ENCODE results near the gene FTSJ1. TPM values are rescaled to one million over a fixed set of nuclear protein-coding genes. Genes with fewer than 3 reads are reported as not detected.
"Not testable (repeated sequence)": the region's sequence is repeated elsewhere in the genome, so short reads cannot be mapped to it uniquely, and the experiment has no call there.

Gene FTSJ1
- polyA plus RNA-seq (2013, experiment 1 of 2) = 55.1 TPM
- polyA plus RNA-seq (2013, experiment 2 of 2) = 54.7 TPM

- Histone ChIP-seq H3K79me1 (ENCODE audit: low read length) (peaks cover 4% of the 10 kb centered on the region), H4K5ac (ENCODE audit: low read length) (no peak within 1 kb of the TSS), H3K27ac (ENCODE audit: low read depth, low read length) (no peak within 1 kb of the TSS), H2BK15ac (replicated peaks; ENCODE audit: low read depth) (no peak within 1 kb of the TSS), H3K79me2 (ENCODE audit: control insufficient read depth, insufficient read depth, low read length) (peaks cover 15% of the 10 kb centered on the region), H3K4me3 (ENCODE audit: low read length) (peak within 1 kb of the TSS; percentile 88), H3K4ac (ENCODE audit: low read depth, low read length) (peak within 1 kb of the TSS; percentile 57), H3K4me2 (ENCODE audit: low read length) (peak within 1 kb of the TSS; percentile 56), H3K18ac (ENCODE audit: low read length) (peak within 1 kb of the TSS; percentile 42), H3K9ac (ENCODE audit: low read length) (peak within 1 kb of the TSS; percentile 65), H2AK5ac (ENCODE audit: low read length) (no peak within 1 kb of the TSS), H3K23ac (ENCODE audit: low read length) (no peak within 1 kb of the TSS), H2BK120ac (ENCODE audit: low read depth, low read length) (no peak within 1 kb of the TSS), H2BK5ac (ENCODE audit: low read length) (no peak within 1 kb of the TSS), H3K56ac (ENCODE audit: low read length) (peak within 1 kb of the TSS; percentile 82), H3K4me1 (ENCODE audit: control insufficient read depth, low read depth, low read length) (no peaks in the 10 kb centered on the region), H3K27me3 (ENCODE audit: insufficient read depth, low read length, poor library complexity) (no peaks in the 10 kb centered on the region), H4K8ac (ENCODE audit: low read depth, low read length) (peak within 1 kb of the TSS; percentile 13), H3K36me3 (ENCODE audit: control insufficient read depth, insufficient read depth, low read length) (no peaks in the 10 kb centered on the region)
- WGBS (ENCODE audit: extremely low coverage, insufficient coverage, low lambda C conversion rate) = no CpG with 5 or more reads among the region's 75 CpGs
- DNase-seq = peak; percentile 86
Measured at GRCh38 chrX:48475774-48476577, at the start of gene FTSJ1. Gene FTSJ1 (plus strand): TSS chrX:48476199. CDS start chrX:48478048, 1,849 bp downstream.

- WGBS (ENCODE audit: extremely low coverage, insufficient coverage, low lambda C conversion rate) = no CpG with 5 or more reads among the region's 12 CpGs
- H3K18ac ChIP-seq (ENCODE audit: low read length); H3K23ac ChIP-seq (ENCODE audit: low read length); H3K4me3 ChIP-seq (ENCODE audit: low read length); H3K9ac ChIP-seq (ENCODE audit: low read length); H3K36me3 ChIP-seq (ENCODE audit: control insufficient read depth, insufficient read depth, low read length); H3K27me3 ChIP-seq (ENCODE audit: insufficient read depth, low read length, poor library complexity); H3K27ac ChIP-seq (ENCODE audit: low read depth, low read length); H3K4ac ChIP-seq (ENCODE audit: low read depth, low read length); H2AK5ac ChIP-seq (ENCODE audit: low read length); H3K4me2 ChIP-seq (ENCODE audit: low read length); H2BK15ac ChIP-seq (replicated peaks; ENCODE audit: low read depth); H2BK5ac ChIP-seq (ENCODE audit: low read length); H4K8ac ChIP-seq (ENCODE audit: low read depth, low read length); H2BK120ac ChIP-seq (ENCODE audit: low read depth, low read length); H3K4me1 ChIP-seq (ENCODE audit: control insufficient read depth, low read depth, low read length); H4K5ac ChIP-seq (ENCODE audit: low read length); H3K56ac ChIP-seq (ENCODE audit: low read length); H3K79me2 ChIP-seq (ENCODE audit: control insufficient read depth, insufficient read depth, low read length); DNase-seq; H3K79me1 ChIP-seq (ENCODE audit: low read length): not testable (repeated sequence)
Measured at GRCh38 chrX:48427027-48427716, 48.8 kb upstream of the FTSJ1 start.

- H3K18ac ChIP-seq (ENCODE audit: low read length); H3K4ac ChIP-seq (ENCODE audit: low read depth, low read length); H3K36me3 ChIP-seq (ENCODE audit: control insufficient read depth, insufficient read depth, low read length); H3K27ac ChIP-seq (ENCODE audit: low read depth, low read length); H2BK5ac ChIP-seq (ENCODE audit: low read length); H3K23ac ChIP-seq (ENCODE audit: low read length); H3K79me1 ChIP-seq (ENCODE audit: low read length); H3K56ac ChIP-seq (ENCODE audit: low read length); H4K5ac ChIP-seq (ENCODE audit: low read length); H2BK120ac ChIP-seq (ENCODE audit: low read depth, low read length); H3K4me1 ChIP-seq (ENCODE audit: control insufficient read depth, low read depth, low read length); H2BK15ac ChIP-seq (replicated peaks; ENCODE audit: low read depth); H2AK5ac ChIP-seq (ENCODE audit: low read length); H3K27me3 ChIP-seq (ENCODE audit: insufficient read depth, low read length, poor library complexity); H3K4me3 ChIP-seq (ENCODE audit: low read length); H3K79me2 ChIP-seq (ENCODE audit: control insufficient read depth, insufficient read depth, low read length); H3K9ac ChIP-seq (ENCODE audit: low read length); H4K8ac ChIP-seq (ENCODE audit: low read depth, low read length); H3K4me2 ChIP-seq (ENCODE audit: low read length): not testable (repeated sequence)
- DNase-seq = peak; percentile 18
- WGBS (ENCODE audit: extremely low coverage, insufficient coverage, low lambda C conversion rate) = no CpG with 5 or more reads among the region's 5 CpGs
Measured at GRCh38 chrX:48429606-48430005, 46.4 kb upstream of the FTSJ1 start.

- WGBS (ENCODE audit: extremely low coverage, insufficient coverage, low lambda C conversion rate) = no CpG with 5 or more reads among the region's 4 CpGs
- not testable (repeated sequence) for H3K4me3 ChIP-seq (ENCODE audit: low read length); H3K18ac ChIP-seq (ENCODE audit: low read length); H2AK5ac ChIP-seq (ENCODE audit: low read length); H3K9ac ChIP-seq (ENCODE audit: low read length); H2BK120ac ChIP-seq (ENCODE audit: low read depth, low read length); H4K8ac ChIP-seq (ENCODE audit: low read depth, low read length); H3K79me1 ChIP-seq (ENCODE audit: low read length); H3K79me2 ChIP-seq (ENCODE audit: control insufficient read depth, insufficient read depth, low read length); H3K27ac ChIP-seq (ENCODE audit: low read depth, low read length); H2BK15ac ChIP-seq (replicated peaks; ENCODE audit: low read depth); H3K27me3 ChIP-seq (ENCODE audit: insufficient read depth, low read length, poor library complexity); H3K36me3 ChIP-seq (ENCODE audit: control insufficient read depth, insufficient read depth, low read length); H3K4me2 ChIP-seq (ENCODE audit: low read length); H2BK5ac ChIP-seq (ENCODE audit: low read length); H3K23ac ChIP-seq (ENCODE audit: low read length); H3K56ac ChIP-seq (ENCODE audit: low read length); H4K5ac ChIP-seq (ENCODE audit: low read length); DNase-seq; H3K4ac ChIP-seq (ENCODE audit: low read depth, low read length); H3K4me1 ChIP-seq (ENCODE audit: control insufficient read depth, low read depth, low read length)
Measured at GRCh38 chrX:48430166-48430565, 45.8 kb upstream of the FTSJ1 start.

GRCh38 chrX:48433713-48434112 is 42.3 kb upstream of the FTSJ1 start:
- H3K4me1 ChIP-seq (ENCODE audit: control insufficient read depth, low read depth, low read length); H3K4me3 ChIP-seq (ENCODE audit: low read length); H3K23ac ChIP-seq (ENCODE audit: low read length); H2BK15ac ChIP-seq (replicated peaks; ENCODE audit: low read depth); H2BK5ac ChIP-seq (ENCODE audit: low read length); H3K18ac ChIP-seq (ENCODE audit: low read length); H3K27me3 ChIP-seq (ENCODE audit: insufficient read depth, low read length, poor library complexity); H2BK120ac ChIP-seq (ENCODE audit: low read depth, low read length); DNase-seq; H3K4ac ChIP-seq (ENCODE audit: low read depth, low read length); H3K27ac ChIP-seq (ENCODE audit: low read depth, low read length); H4K8ac ChIP-seq (ENCODE audit: low read depth, low read length); H3K9ac ChIP-seq (ENCODE audit: low read length); H4K5ac ChIP-seq (ENCODE audit: low read length); H3K36me3 ChIP-seq (ENCODE audit: control insufficient read depth, insufficient read depth, low read length); H3K56ac ChIP-seq (ENCODE audit: low read length); H3K79me1 ChIP-seq (ENCODE audit: low read length); H3K4me2 ChIP-seq (ENCODE audit: low read length); H2AK5ac ChIP-seq (ENCODE audit: low read length); H3K79me2 ChIP-seq (ENCODE audit: control insufficient read depth, insufficient read depth, low read length): not testable (repeated sequence)
- WGBS (ENCODE audit: extremely low coverage, insufficient coverage, low lambda C conversion rate) = no CpG with 5 or more reads among the region's 13 CpGs

Measured in mesendoderm (in vitro differentiated cells).